Sigmoid colon (tissue), 7 donors: Measurements from ENCODE around the gene TMOD1. TPM values are rescaled to one million over a fixed set of nuclear protein-coding genes. Genes with fewer than 3 reads are reported as not detected.
A peak's percentile ranks its signal among the peaks of the same experiment; 100 is the strongest.

Source experiments
- DNase-seq: peaks from one replicate; pipeline ENCODE4 v3.0.0-alpha.2; 2019
- H3K27ac ChIP-seq, 4 donors: fragments of 200-600 bp; sonication (generic); one replicate each; pipeline ENCODE4 v1.5.1; 2016 to 2019; ENCODE audit warnings: mild to moderate bottlenecking in 1 of 4
- H3K27me3 ChIP-seq, 3 donors: fragments of 200-600 bp; sonication (generic); one replicate each; pipeline ENCODE4 v1.5.1; 2019; ENCODE audit warnings: mild to moderate bottlenecking in 1 of 3
- H3K36me3 ChIP-seq, 4 donors: fragments of 200-600 bp; sonication (generic); one replicate each; pipeline ENCODE4 v1.5.1; 2016 to 2019
- H3K4me1 ChIP-seq, 4 donors: fragments of 200-600 bp; sonication (generic); one replicate each; pipeline ENCODE4 v1.5.1; 2017 to 2019
- H3K4me3 ChIP-seq, 4 donors: fragments of 200-600 bp; sonication (generic); one replicate each; pipeline ENCODE4 v1.5.1; 2017 to 2019; ENCODE audit warnings: mild to moderate bottlenecking in 2 of 4, moderate library complexity in 1 of 4
- H3K9me3 ChIP-seq, 4 donors: fragments of 200-600 bp in 3 of 4; sonication (generic) in 3 of 4; one replicate each; pipeline versions ENCODE4 v1.5.1 to v1.6.1; 2013 to 2019
- EP300 ChIP-seq, 4 donors: sonication (generic); formaldehyde crosslinking; IDR thresholded peaks; one replicate each; pipeline ENCODE4 v1.6.1; 2017; ENCODE audit warnings: antibody characterized with exemption in 4 of 4
- POLR2A ChIP-seq, 2 donors: fragments of 450-650 bp; IDR thresholded peaks; one replicate each; pipeline ENCODE4 v1.6.1; 2016; ENCODE audit warnings: antibody characterized with exemption in 2 of 2, mild to moderate bottlenecking in 2 of 2, moderate library complexity in 2 of 2
- POLR2AphosphoS5 ChIP-seq, 4 donors: sonication (generic); formaldehyde crosslinking; IDR thresholded peaks; one replicate each; pipeline ENCODE4 v1.6.1; 2017; ENCODE audit warnings: antibody characterized with exemption in 4 of 4
- WGBS, 2 donors: extraction: QIAGEN DNeasy Blood & Tissue Kit; methylation state at CpG; one replicate each; pipeline ENCODE4 v1.1.7; 2013; 5-methylcytosine and 5-hydroxymethylcytosine counted together
- intact Hi-C: fragments of 100-400 bp; cut with DNase I; formaldehyde crosslinking; loops from one replicate; pipeline ENCODE4 v1.15.1; 2023
- polyA plus RNA-seq, 3 donors: library from polyadenylated mRNA; stranded (reverse); fragments of 200-250 nt; gene quantifications; one replicate each; pipeline ENCODE4 v1.2.3, GENCODE V29; 2013
- total RNA-seq, 4 donors: library from RNA; depleted of rRNA; stranded (reverse); fragments of >200 nt; gene quantifications; one replicate each; pipeline ENCODE4 v1.1.0, GENCODE V29; 2016
- TF ChIP-seq, protein P1 (sequence below), 4 experiments: fragments of 450-650 bp in 3 of 4; fragments of 200-600 bp in 1 of 4; IDR thresholded peaks; one replicate each; pipeline ENCODE4 v1.5.1; 2016 to 2019; ENCODE audit warnings: antibody characterized with exemption in 4 of 4, mild to moderate bottlenecking in 3 of 4, moderate library complexity in 2 of 4
- donor health status: healthy with polysubstance abuse.
- donor health status: Bipolar disorder and iron deficiency.
- donor health status: healthy.

TMOD1 gene
- total and polyA plus RNA-seq, 7 donors = 1.6 to 56.8 (median 28.5) TPM

GRCh38 chr9:97567894-97568202 is 66.4 kb downstream of the TMOD1 start:
- DNase-seq = no peak
- no peak overlapping the region for H3K4me3 ChIP-seq
- H3K9me3 ChIP-seq = no peaks in the 10 kb centered on the region
- H3K36me3 ChIP-seq = peaks cover 0 to 43% (median 19%) of the 10 kb centered on the region in 4 donors
- H3K4me1 ChIP-seq = peaks cover 0 to 52% (median 43%) of the 10 kb centered on the region in 4 donors
- H3K27ac ChIP-seq = no peak overlapping the region
- H3K27me3 ChIP-seq = no peaks in the 10 kb centered on the region
- intact Hi-C loops = no loop called here
- 66 to 82% methylated on average over 4 of the region's 4 CpGs for WGBS, 2 donors
- TF ChIP-seq POLR2A (IDR thresholded peaks at IDR 0.05) = no peak
- TF ChIP-seq, protein P1, sequence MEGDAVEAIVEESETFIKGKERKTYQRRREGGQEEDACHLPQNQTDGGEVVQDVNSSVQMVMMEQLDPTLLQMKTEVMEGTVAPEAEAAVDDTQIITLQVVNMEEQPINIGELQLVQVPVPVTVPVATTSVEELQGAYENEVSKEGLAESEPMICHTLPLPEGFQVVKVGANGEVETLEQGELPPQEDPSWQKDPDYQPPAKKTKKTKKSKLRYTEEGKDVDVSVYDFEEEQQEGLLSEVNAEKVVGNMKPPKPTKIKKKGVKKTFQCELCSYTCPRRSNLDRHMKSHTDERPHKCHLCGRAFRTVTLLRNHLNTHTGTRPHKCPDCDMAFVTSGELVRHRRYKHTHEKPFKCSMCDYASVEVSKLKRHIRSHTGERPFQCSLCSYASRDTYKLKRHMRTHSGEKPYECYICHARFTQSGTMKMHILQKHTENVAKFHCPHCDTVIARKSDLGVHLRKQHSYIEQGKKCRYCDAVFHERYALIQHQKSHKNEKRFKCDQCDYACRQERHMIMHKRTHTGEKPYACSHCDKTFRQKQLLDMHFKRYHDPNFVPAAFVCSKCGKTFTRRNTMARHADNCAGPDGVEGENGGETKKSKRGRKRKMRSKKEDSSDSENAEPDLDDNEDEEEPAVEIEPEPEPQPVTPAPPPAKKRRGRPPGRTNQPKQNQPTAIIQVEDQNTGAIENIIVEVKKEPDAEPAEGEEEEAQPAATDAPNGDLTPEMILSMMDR (IDR thresholded peaks at IDR 0.05) = no peak
- no peak for TF ChIP-seq EP300 (IDR thresholded peaks at IDR 0.05)
- TF ChIP-seq POLR2AphosphoS5 (IDR thresholded peaks at IDR 0.05) = no peak

DNA sequence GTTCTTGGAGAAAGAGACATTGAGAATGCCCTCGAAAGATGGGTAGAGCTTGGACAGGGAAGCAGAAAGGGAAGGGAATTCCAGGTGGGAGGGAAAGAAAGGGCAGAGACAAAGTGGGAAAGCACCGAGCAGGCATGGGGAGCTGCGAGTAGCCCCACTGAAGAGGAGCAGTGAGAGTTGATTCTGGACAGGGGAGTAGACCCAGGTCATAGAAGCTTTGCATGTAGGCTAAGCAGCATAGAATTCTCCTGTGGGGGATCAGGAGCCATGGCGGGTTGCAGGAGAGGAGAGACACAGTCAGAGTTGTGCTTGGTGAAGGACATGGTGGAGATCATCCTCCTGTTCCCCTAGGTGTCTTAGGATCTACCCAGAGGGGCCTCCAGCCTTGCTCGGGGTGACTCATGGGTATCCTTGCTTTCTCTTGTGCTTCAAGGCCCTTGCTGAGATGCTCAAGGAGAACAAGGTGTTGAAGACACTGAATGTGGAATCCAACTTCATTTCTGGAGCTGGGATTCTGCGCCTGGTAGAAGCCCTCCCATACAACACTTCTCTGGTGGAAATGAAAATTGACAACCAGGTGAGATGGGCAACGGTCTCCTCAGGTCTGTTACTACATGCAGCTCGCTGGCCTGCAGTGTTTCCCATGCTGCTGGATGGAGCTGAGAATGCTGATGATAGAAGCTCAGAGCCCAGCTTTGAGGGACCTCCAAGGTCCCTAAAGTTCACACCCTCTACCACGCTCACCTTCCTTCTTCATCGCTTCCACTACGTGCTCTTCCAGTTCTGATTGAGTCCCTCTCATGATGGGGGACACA is 67.2 kb downstream of the TMOD1 start:
- H3K27me3 ChIP-seq = no peaks in the 10 kb centered on the region
- 93% methylated on average over 11 of the region's 11 CpGs for WGBS, 2 donors
- H3K36me3 ChIP-seq = peaks cover 0 to 43% (median 19%) of the 10 kb centered on the region in 4 donors
- H3K9me3 ChIP-seq = no peaks in the 10 kb centered on the region
- no peak overlapping the region for H3K27ac ChIP-seq
- intact Hi-C loops = no loop called here
- TF ChIP-seq POLR2A (IDR thresholded peaks at IDR 0.05) (no peak), POLR2AphosphoS5 (IDR thresholded peaks at IDR 0.05) (no peak), EP300 (IDR thresholded peaks at IDR 0.05) (no peak)
- TF ChIP-seq, protein P1 (IDR thresholded peaks at IDR 0.05) = no peak
- peaks cover 0 to 45% (median 41%) of the 10 kb centered on the region in 4 donors for H3K4me1 ChIP-seq
- no peak overlapping the region for H3K4me3 ChIP-seq
- DNase-seq = no peak

- Histone ChIP-seq H3K4me1 (peaks cover 0 to 30% (median 26%) of the 10 kb centered on the region in 4 donors), H3K27me3 (no peaks in the 10 kb centered on the region), H3K36me3 (peaks cover 0 to 62% (median 22%) of the 10 kb centered on the region in 4 donors), H3K9me3 (no peaks in the 10 kb centered on the region), H3K4me3 (no peak overlapping the region), H3K27ac (peak overlapping the region; percentile 22 to 69 (median 58))
- 90 to 93% methylated on average over 6 of the region's 6 CpGs for WGBS, 2 donors
- TF ChIP-seq, protein P1 (IDR thresholded peaks at IDR 0.05) = no peak
- TF ChIP-seq POLR2AphosphoS5 (IDR thresholded peaks at IDR 0.05) = no peak
- TF ChIP-seq POLR2A (IDR thresholded peaks at IDR 0.05) = no peak
- TF ChIP-seq EP300 (IDR thresholded peaks at IDR 0.05) = no peak
- intact Hi-C loops = no loop called here
- peak; percentile 83 for DNase-seq
Measured at GRCh38 chr9:97570899-97571298, 69.4 kb downstream of the TMOD1 start.

DNA sequence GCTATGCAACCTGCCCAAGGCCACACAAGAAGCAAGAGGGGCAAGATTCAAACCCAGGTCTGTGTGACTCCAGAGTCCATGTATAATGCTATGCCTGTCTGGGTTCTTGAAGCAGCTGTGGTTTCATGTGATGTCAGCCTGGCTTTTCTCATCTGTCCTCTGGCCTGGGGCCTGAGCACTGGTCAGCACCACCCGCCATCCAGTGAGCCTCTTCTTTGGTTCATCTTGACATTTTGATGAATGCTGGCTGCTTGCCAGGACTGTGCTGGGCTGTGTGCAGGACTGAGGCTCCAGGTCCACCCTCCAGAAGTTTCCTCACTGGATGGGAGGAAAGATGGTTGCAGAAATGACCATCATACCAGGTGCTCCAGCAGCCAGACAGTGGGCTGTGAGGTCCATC is 70.2 kb downstream of the TMOD1 start:
- Histone ChIP-seq H3K27me3 (no peaks in the 10 kb centered on the region), H3K9me3 (no peaks in the 10 kb centered on the region), H3K27ac (peak overlapping the region; percentile 22 to 69 (median 58)), H3K36me3 (peaks cover 0 to 62% (median 20%) of the 10 kb centered on the region in 4 donors), H3K4me3 (no peak overlapping the region), H3K4me1 (peaks cover 0 to 30% (median 26%) of the 10 kb centered on the region in 4 donors)
- TF ChIP-seq, protein P1 (IDR thresholded peaks at IDR 0.05) = no peak
- TF ChIP-seq POLR2A (IDR thresholded peaks at IDR 0.05) (no peak), EP300 (IDR thresholded peaks at IDR 0.05) (peak in 2 of 4 donors; percentile 55 to 66), POLR2AphosphoS5 (IDR thresholded peaks at IDR 0.05) (peak; percentile 65 to 88 (median 86))
- peak; percentile 84 for DNase-seq
- WGBS, 2 donors = 81 to 93% methylated on average over 1 of the region's 1 CpG
- intact Hi-C loops = no loop called here
